ENCODE results near the gene SURF4. TPM values are rescaled to one million over a fixed set of nuclear protein-coding genes. Genes with fewer than 3 reads are reported as not detected.

The SURF4 gene
- total and polyA plus RNA-seq, 2 donors (not counting 1 experiment from before 2014, with no cell fraction given), result 34.7 to 43.8 TPM

DNA sequence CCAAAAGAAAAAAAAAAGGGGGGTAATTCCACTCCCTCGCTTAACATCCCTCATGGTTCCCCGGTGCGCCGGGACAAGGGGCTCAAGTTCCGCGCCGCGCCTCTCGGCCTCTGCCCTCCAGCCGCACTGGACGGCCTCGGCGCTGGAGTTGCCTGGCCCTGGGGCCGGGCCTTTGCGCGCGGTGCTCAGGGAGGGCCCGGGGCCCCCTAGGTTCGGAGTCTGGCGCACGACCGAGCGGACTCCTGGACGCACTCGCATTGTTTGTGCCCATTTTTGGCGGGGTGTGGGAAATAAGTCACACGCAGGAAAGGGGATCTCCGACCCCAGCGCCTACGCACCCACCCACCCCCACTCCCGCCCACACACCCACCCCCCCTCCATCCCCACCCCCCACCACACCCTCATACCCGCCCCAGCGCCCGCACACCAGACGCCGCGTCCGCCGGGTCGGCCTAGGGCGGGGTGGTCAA lies 28.3 kb downstream of the SURF4 start:
- peaks cover 36% of the 10 kb centered on the region for H3K4me1 Mint-ChIP-seq
- Histone ChIP-seq H3K27ac (ENCODE audit: low read length in 2 of 2) (peak overlapping the region; percentile 87 to 90), H3K4me3 (ENCODE audit: control extremely low read depth in 1 of 5, extremely low read depth in 1 of 5, insufficient read depth in 1 of 5, low read depth in 2 of 5, low read length in 4 of 5) (peak overlapping the region; percentile 31 to 96 (median 92)), H3K36me3 (replicated peaks in 1 of 2; ENCODE audit: control extremely low read depth in 1 of 2, control insufficient read depth in 1 of 2, extremely low read depth in 1 of 2, insufficient read depth in 2 of 2, low read length in 1 of 2) (peaks cover 0 to 66% of the 10 kb centered on the region in 2 experiments), H3K4me2 (replicated peaks; ENCODE audit: low read depth, low read length, poor library complexity, severe bottlenecking) (peak overlapping the region; percentile 93), H3K79me2 (ENCODE audit: control insufficient read depth, insufficient read depth, low read length) (peaks cover 42% of the 10 kb centered on the region), H3K9me3 (ENCODE audit: control extremely low read depth in 1 of 3, control insufficient read depth in 2 of 3, insufficient read depth in 1 of 3, low read length in 2 of 3) (peaks cover 0 to 5% (median 0%) of the 10 kb centered on the region in 3 donors), H3K4me1 (ENCODE audit: control insufficient read depth in 2 of 2, insufficient read depth in 2 of 2, low read length in 2 of 2) (peaks cover 21 to 30% of the 10 kb centered on the region in 2 donors), H3K9ac (ENCODE audit: low read length) (peak overlapping the region; percentile 93), H3K27me3 (replicated peaks in 1 of 4; ENCODE audit: control extremely low read depth in 1 of 4, control insufficient read depth in 3 of 4, insufficient read depth in 4 of 4, low read length in 3 of 4) (no peaks in the 10 kb centered on the region), H4K20me1 (ENCODE audit: control insufficient read depth, insufficient read depth, low read length, poor library complexity, severe bottlenecking) (peaks cover 36% of the 10 kb centered on the region), H2AFZ (ENCODE audit: insufficient read depth, low read depth, low read length, poor library complexity, severe bottlenecking) (peak overlapping the region; percentile 83)
- peak overlapping the region; percentile 97 for H3K4me3 Mint-ChIP-seq
- intact Hi-C loops (cut with micrococcal nuclease), result loop anchor here (5.0 kb wide), 1 partner anchor 130 kb away; the partner anchor contains the start of gene SLC2A6
- no peaks in the 10 kb centered on the region for H3K9me3 Mint-ChIP-seq (ENCODE audit: insufficient read depth)
- no peaks in the 10 kb centered on the region for H3K27me3 Mint-ChIP-seq
- WGBS (ENCODE audit: insufficient coverage), result under 1% methylated on average over 24 of the region's 41 CpGs
- ATAC-seq (ENCODE audit: low read depth) (peak; percentile 59), DNase-seq (no peak)
- peak overlapping the region; percentile 95 for H3K27ac Mint-ChIP-seq
- TF ChIP-seq CTCF (IDR thresholded peaks at IDR 0.05) (peak; percentile 18), EZH2 (IDR thresholded peaks at IDR 0.05; ENCODE audit: borderline replicate concordance, insufficient read depth, low read depth, low read length, poor library complexity, severe bottlenecking) (no peak)
- ChIA-PET POLR2A (interaction anchor here (0.6 to 2.3 kb wide), 12 partner anchors 9 to 1106 kb away, joined by 3 to 18 read pairs (median 4); partner anchors contain the start of genes CACFD1, STKLD1, SURF1 and SURF2), CTCF (interaction anchor here (0.5 to 1.2 kb wide), 4 partner anchors 12 to 774 kb away, joined by 3 to 7 read pairs (median 3); partner anchors contain the start of gene SLC2A6)
